ENCODE results near the gene PCDHGB3.
"Not testable (repeated sequence)": the region's sequence is repeated elsewhere in the genome, so short reads cannot be mapped to it uniquely, and the experiment has no call there.

Gene PCDHGB3

GRCh38 chr5:141393267-141393666 lies 23.2 kb downstream of the PCDHGB3 start:
- no peaks in the 10 kb centered on the region for H3K4me1 Mint-ChIP-seq (ENCODE audit: low read depth)
- H3K4me3 Mint-ChIP-seq = no peak overlapping the region
- peaks cover 72% of the 10 kb centered on the region for H3K27me3 Mint-ChIP-seq
- intact Hi-C loops (cut with micrococcal nuclease) = no loop called here
- peaks cover 7% of the 10 kb centered on the region for H3K36me3 Mint-ChIP-seq (ENCODE audit: low read depth)
- H3K9me3 Mint-ChIP-seq = peaks cover 57% of the 10 kb centered on the region
- H3K27ac Mint-ChIP-seq = no peak overlapping the region

GRCh38 chr5:141394401-141395187 lies 24.6 kb downstream of the PCDHGB3 start:
- H3K4me3 Mint-ChIP-seq; H3K4me1 Mint-ChIP-seq (ENCODE audit: low read depth); intact Hi-C loops (cut with micrococcal nuclease); H3K27ac Mint-ChIP-seq; H3K36me3 Mint-ChIP-seq (ENCODE audit: low read depth): not testable (repeated sequence)
- Mint-ChIP-seq H3K9me3 (peaks cover 55% of the 10 kb centered on the region), H3K27me3 (peaks cover 72% of the 10 kb centered on the region)

GRCh38 chr5:141397756-141398551 lies 27.9 kb downstream of the PCDHGB3 start, which contains the start of gene PCDHGB5:
TSS of gene PCDHGB5 (plus strand) at chr5:141397947. CDS start at chr5:141398128, 181 bp downstream.
- Mint-ChIP-seq H3K9me3 (peaks cover 49% of the 10 kb centered on the region), H3K4me3 (peak within 1 kb of the TSS; percentile 67), H3K27me3 (peaks cover 74% of the 10 kb centered on the region)
- H3K27ac Mint-ChIP-seq; H3K36me3 Mint-ChIP-seq (ENCODE audit: low read depth); intact Hi-C loops (cut with micrococcal nuclease); H3K4me1 Mint-ChIP-seq (ENCODE audit: low read depth): not testable (repeated sequence)

- Mint-ChIP-seq H3K36me3 (ENCODE audit: low read depth) (no peaks in the 10 kb centered on the region), H3K4me1 (ENCODE audit: low read depth) (no peaks in the 10 kb centered on the region), H3K27ac (no peak overlapping the region), H3K9me3 (peaks cover 49% of the 10 kb centered on the region), H3K27me3 (peaks cover 74% of the 10 kb centered on the region), H3K4me3 (no peak overlapping the region)
- intact Hi-C loops (cut with micrococcal nuclease) = no loop called here
These were observed 28.6 kb downstream of the PCDHGB3 start for GRCh38 chr5:141398608-141399007.

GRCh38 chr5:141399555-141400258 lies 29.7 kb downstream of the PCDHGB3 start:
- Mint-ChIP-seq H3K4me3 (no peak overlapping the region), H3K36me3 (ENCODE audit: low read depth) (no peaks in the 10 kb centered on the region)
- intact Hi-C loops (cut with micrococcal nuclease) = no loop called here

GRCh38 chr5:141402553-141403243 lies 32.7 kb downstream of the PCDHGB3 start, which contains the start of gene PCDHGA9:
TSS of gene PCDHGA9 (plus strand) at chr5:141402778. CDS start at chr5:141402953, 175 bp downstream.
- peaks cover 38% of the 10 kb centered on the region for H3K9me3 Mint-ChIP-seq
- H3K36me3 Mint-ChIP-seq (ENCODE audit: low read depth) = no peaks in the 10 kb centered on the region
- no peak within 1 kb of the TSS for H3K4me3 Mint-ChIP-seq
- intact Hi-C loops (cut with micrococcal nuclease) = no loop called here
- peaks cover 77% of the 10 kb centered on the region for H3K27me3 Mint-ChIP-seq
- H3K27ac Mint-ChIP-seq = no peak within 1 kb of the TSS
- no peaks in the 10 kb centered on the region for H3K4me1 Mint-ChIP-seq (ENCODE audit: low read depth)

More at GRCh38 chr5:141399555-141400258, 29.7 kb downstream of the PCDHGB3 start:
- Mint-ChIP-seq H3K27me3 (peaks cover 76% of the 10 kb centered on the region), H3K4me1 (ENCODE audit: low read depth) (no peaks in the 10 kb centered on the region), H3K27ac (no peak overlapping the region), H3K9me3 (peaks cover 45% of the 10 kb centered on the region)

GRCh38 chr5:141403387-141403786 lies 33.3 kb downstream of the PCDHGB3 start:
- Mint-ChIP-seq H3K4me1 (ENCODE audit: low read depth) (peaks cover 5% of the 10 kb centered on the region), H3K27me3 (peaks cover 80% of the 10 kb centered on the region), H3K36me3 (ENCODE audit: low read depth) (no peaks in the 10 kb centered on the region), H3K4me3 (no peak overlapping the region), H3K9me3 (peaks cover 44% of the 10 kb centered on the region), H3K27ac (no peak overlapping the region)
- intact Hi-C loops (cut with micrococcal nuclease) = no loop called here

GRCh38 chr5:141407790-141408505 lies 37.9 kb downstream of the PCDHGB3 start, which contains the start of gene PCDHGB6:
TSS of gene PCDHGB6 (plus strand) at chr5:141408021. CDS start at chr5:141408203, 182 bp downstream.
- H3K4me3 Mint-ChIP-seq = peak within 1 kb of the TSS; percentile 74
- H3K27ac Mint-ChIP-seq; intact Hi-C loops (cut with micrococcal nuclease); H3K36me3 Mint-ChIP-seq (ENCODE audit: low read depth); H3K4me1 Mint-ChIP-seq (ENCODE audit: low read depth): not testable (repeated sequence)
- H3K9me3 Mint-ChIP-seq = peaks cover 41% of the 10 kb centered on the region
- peaks cover 84% of the 10 kb centered on the region for H3K27me3 Mint-ChIP-seq

GRCh38 chr5:141409598-141410306 lies 39.7 kb downstream of the PCDHGB3 start:
- intact Hi-C loops (cut with micrococcal nuclease) = loop anchor here (10.0 kb wide), 1 partner anchor 85 kb away; the partner anchor contains the start of gene TAF7
- H3K27me3 Mint-ChIP-seq = peaks cover 84% of the 10 kb centered on the region
- H3K27ac Mint-ChIP-seq = no peak overlapping the region
- peaks cover 28% of the 10 kb centered on the region for H3K9me3 Mint-ChIP-seq
- no peaks in the 10 kb centered on the region for H3K36me3 Mint-ChIP-seq (ENCODE audit: low read depth)
- no peak overlapping the region for H3K4me3 Mint-ChIP-seq
- peaks cover 18% of the 10 kb centered on the region for H3K4me1 Mint-ChIP-seq (ENCODE audit: low read depth)

- Mint-ChIP-seq H3K4me1 (ENCODE audit: low read depth) (peaks cover 23% of the 10 kb centered on the region), H3K9me3 (peaks cover 28% of the 10 kb centered on the region), H3K4me3 (no peak overlapping the region), H3K27me3 (peaks cover 81% of the 10 kb centered on the region), H3K27ac (no peak overlapping the region), H3K36me3 (ENCODE audit: low read depth) (no peaks in the 10 kb centered on the region)
- intact Hi-C loops (cut with micrococcal nuclease) = loop anchor here (10.0 kb wide), 1 partner anchor 87 kb away; the partner anchor contains the start of gene TAF7
These were observed 41.5 kb downstream of the PCDHGB3 start for GRCh38 chr5:141411575-141411974.

GRCh38 chr5:141412854-141413539 lies 43.0 kb downstream of the PCDHGB3 start, which contains the start of gene PCDHGA10:
TSS of gene PCDHGA10 (plus strand) at chr5:141412987. CDS start at chr5:141413176, 189 bp downstream.
- intact Hi-C loops (cut with micrococcal nuclease) = loop anchor here (10.0 kb wide), 1 partner anchor 88 kb away; the partner anchor contains the start of gene TAF7
- Mint-ChIP-seq H3K4me1 (ENCODE audit: low read depth) (peaks cover 26% of the 10 kb centered on the region), H3K36me3 (ENCODE audit: low read depth) (peaks cover 4% of the 10 kb centered on the region), H3K27me3 (peaks cover 81% of the 10 kb centered on the region), H3K27ac (no peak within 1 kb of the TSS), H3K4me3 (peak within 1 kb of the TSS; percentile 66), H3K9me3 (peaks cover 25% of the 10 kb centered on the region)

Measured in dendritic cell treated with granulocyte-macrophage colony-stimulating factor and Interleukin-4, amounts not matched to agents 40 ng/mL and 50 ng/mL, for 4 days (primary cell).